Endothelial cell of umbilical vein (primary cell): Measurements from ENCODE around the gene ZNF138. TPM values are rescaled to one million over a fixed set of nuclear protein-coding genes. Genes with fewer than 3 reads are reported as not detected.

Experiments used
- BruUV-seq: library from RNA; stranded (reverse); fragments of 400-500 nt; replicated peaks from 2 replicates; lab custom pipeline; 2021; lab: Mats Ljungman, UMichigan
- CTCF ChIA-PET: fragments of 300-600, 350-600 bp; sonication (Branson Sonifier 250); formaldehyde crosslinking; loops from one replicate; lab custom pipeline; 2021; ENCODE audit warnings: antibody characterized with exemption, inconsistent platforms; lab: Charles Lee
- POLR2A ChIA-PET: fragments of 300-600, 350-600 bp; sonication (Branson Sonifier 250); formaldehyde crosslinking; loops from one replicate; lab custom pipeline; 2021; ENCODE audit warnings: antibody characterized with exemption, inconsistent platforms; lab: Charles Lee
- DNase-seq: peaks from one replicate; pipeline ENCODE4 v3.0.0-alpha.2; 2011; ENCODE audit warnings: low read depth, low spot score
- FAIRE-seq: peaks from 2 replicates; lab custom pipeline; 2011; peaks lifted over from hg19 to GRCh38; lab: Jason Lieb, UNC
- H2AFZ ChIP-seq: 2 replicates; pipeline ENCODE4 v1.6.0; 2012; ENCODE audit warnings: low read depth, low read length, control low read depth, inconsistent platforms
- H3K27ac ChIP-seq: 2 replicates; pipeline ENCODE4 v1.5.1; 2011; ENCODE audit warnings: low read depth, mild to moderate bottlenecking, control low read depth, low read length, moderate library complexity; ENCODE audit not compliant: insufficient read depth
- H3K27me3 ChIP-seq, 2 experiments: 2 replicates each; pipeline versions ENCODE4 v1.6.0 to v1.6.1; 2011; ENCODE audit warnings: low read length in 2 of 2, mixed read lengths in 1 of 2; ENCODE audit not compliant: control insufficient read depth in 2 of 2, insufficient read depth in 2 of 2
- H3K36me3 ChIP-seq, 2 experiments: 2 replicates in 1 of 2; 3 replicates in 1 of 2; pipeline ENCODE4 v1.5.1; 2011; ENCODE audit warnings: low read length in 2 of 2, mild to moderate bottlenecking in 1 of 2, moderate library complexity in 1 of 2; ENCODE audit not compliant: control insufficient read depth in 2 of 2, insufficient read depth in 2 of 2; ENCODE audit errors: extremely low read depth in 1 of 2
- H3K4me1 ChIP-seq: 3 replicates; pipeline ENCODE4 v1.5.1; 2011; ENCODE audit warnings: mild to moderate bottlenecking, low read length; ENCODE audit not compliant: control insufficient read depth, insufficient read depth; ENCODE audit errors: extremely low read depth
- H3K4me2 ChIP-seq: 2 replicates; pipeline ENCODE4 v1.6.1; 2011; ENCODE audit warnings: low read length, control low read depth, mixed read lengths; ENCODE audit not compliant: insufficient read depth
- H3K4me3 ChIP-seq, 3 experiments: fragments of 200-600 bp in 1 of 3; sonication (generic), shearing (Covaris generic) in 1 of 3; replicated peaks in 1 of 3; 2 replicates each; pipeline ENCODE4 v1.5.1; 2011 to 2016; ENCODE audit warnings: control low read depth in 3 of 3, low read length in 3 of 3, mild to moderate bottlenecking in 2 of 3, inconsistent platforms in 1 of 3, low read depth in 1 of 3, moderate library complexity in 1 of 3; ENCODE audit not compliant: insufficient read depth in 1 of 3
- H3K79me2 ChIP-seq: 2 replicates; pipeline ENCODE4 v1.6.0; 2012; ENCODE audit warnings: low read length, inconsistent platforms; ENCODE audit not compliant: control insufficient read depth, insufficient read depth
- H3K9ac ChIP-seq: replicated peaks from 2 replicates; pipeline ENCODE3; 2011; ENCODE audit warnings: low read length, control low read depth; ENCODE audit not compliant: insufficient read depth; ENCODE audit errors: extremely low read depth
- H3K9me1 ChIP-seq: replicated peaks from 3 replicates; pipeline ENCODE4 v1.6.0; 2011; ENCODE audit warnings: mild to moderate bottlenecking, low read length; ENCODE audit not compliant: control insufficient read depth, insufficient read depth; ENCODE audit errors: extremely low read depth
- H3K9me3 ChIP-seq: replicated peaks from 2 replicates; pipeline ENCODE4 v1.5.1; 2012; ENCODE audit warnings: low read length, inconsistent platforms; ENCODE audit not compliant: control insufficient read depth, insufficient read depth
- H4K20me1 ChIP-seq: replicated peaks from 2 replicates; pipeline ENCODE3; 2011; ENCODE audit warnings: mild to moderate bottlenecking, low read length; ENCODE audit not compliant: control insufficient read depth, insufficient read depth; ENCODE audit errors: extremely low read depth
- EZH2 ChIP-seq: IDR thresholded peaks from 2 replicates; pipeline ENCODE4 v1.6.1; 2012; ENCODE audit warnings: borderline replicate concordance, low read depth, mild to moderate bottlenecking, moderate library complexity, low read length, inconsistent platforms; ENCODE audit not compliant: severe bottlenecking
- FOS ChIP-seq: IDR thresholded peaks from 2 replicates; pipeline ENCODE4 v1.6.1; 2011; ENCODE audit warnings: mild to moderate bottlenecking, low read length, moderate library complexity, borderline replicate concordance; ENCODE audit not compliant: insufficient read depth
- GATA2 ChIP-seq: IDR thresholded peaks from 2 replicates; pipeline ENCODE4 v1.7.0; 2011; ENCODE audit warnings: low read depth, mild to moderate bottlenecking, moderate library complexity, mixed read lengths, low read length; ENCODE audit not compliant: insufficient read length, insufficient read depth
- JUN ChIP-seq: IDR thresholded peaks from 2 replicates; pipeline ENCODE4 v1.6.1; 2011; ENCODE audit warnings: borderline replicate concordance, low read depth; ENCODE audit not compliant: insufficient read length, insufficient read depth
- MYC ChIP-seq: IDR thresholded peaks from one replicate; pipeline ENCODE4 v1.6.1; 2011; ENCODE audit warnings: mild to moderate bottlenecking, low read depth, low read length
- POLR2A ChIP-seq: IDR thresholded peaks from 2 replicates; pipeline ENCODE4 v1.6.1; 2012; ENCODE audit warnings: low read depth, mild to moderate bottlenecking, control low read depth, low read length
- POLR2AphosphoS5 ChIP-seq: IDR thresholded peaks from 2 replicates; pipeline ENCODE4 v1.6.1; 2012; ENCODE audit warnings: low read depth, mild to moderate bottlenecking, control low read depth, low read length, moderate library complexity; ENCODE audit not compliant: insufficient read depth
- dilution Hi-C: fragments of 300-500 bp; cut with MboI; formaldehyde crosslinking; loops from one replicate; pipeline ENCODE4 v1.15.0; 2019; ENCODE audit warnings: low sequenced_read_pairs; ENCODE audit not compliant: extremely low pct_ligation_motif_present
- intact Hi-C: fragments of 100-400 bp; cut with micrococcal nuclease; formaldehyde crosslinking; loops from one replicate; pipeline ENCODE4 v1.10.0; 2022
- polyA plus RNA-seq, 4 experiments: library from polyadenylated mRNA; depleted of rRNA in 3 of 4; stranded (reverse) in 3 of 4; unstranded in 1 of 4; fragments of >200 nt; gene quantifications; 2 replicates each; pipeline versions ENCODE4 v1.2.1 to v1.2.3, GENCODE V29; 2011 to 2012; ENCODE audit warnings: missing spikeins in 1 of 4
- total RNA-seq: library from RNA; stranded (reverse); gene quantifications from 2 replicates; pipeline ENCODE4 v1.2.3, GENCODE V29; 2021
- TF ChIP-seq, protein P1 (sequence below): IDR thresholded peaks from 2 replicates; pipeline ENCODE4 v1.6.1; 2011; ENCODE audit not compliant: insufficient read depth, insufficient read length
- TF ChIP-seq, protein P2 (sequence below), 2 donors: IDR thresholded peaks; 1 replicate in 1 of 2; 2 replicates in 1 of 2; pipeline ENCODE4 v1.5.1; 2011; ENCODE audit warnings: low read length in 2 of 2, mild to moderate bottlenecking in 2 of 2, moderate library complexity in 2 of 2, control low read depth in 1 of 2, inconsistent platforms in 1 of 2, low read depth in 1 of 2; ENCODE audit not compliant: insufficient read depth in 1 of 2; ENCODE audit errors: extremely low read depth in 1 of 2

ZNF138 gene
- total and polyA plus RNA-seq, 2 donors (not counting 3 experiments of a cell fraction or from before 2014, with no cell fraction given): 2.0 to 3.3 TPM

DNA sequence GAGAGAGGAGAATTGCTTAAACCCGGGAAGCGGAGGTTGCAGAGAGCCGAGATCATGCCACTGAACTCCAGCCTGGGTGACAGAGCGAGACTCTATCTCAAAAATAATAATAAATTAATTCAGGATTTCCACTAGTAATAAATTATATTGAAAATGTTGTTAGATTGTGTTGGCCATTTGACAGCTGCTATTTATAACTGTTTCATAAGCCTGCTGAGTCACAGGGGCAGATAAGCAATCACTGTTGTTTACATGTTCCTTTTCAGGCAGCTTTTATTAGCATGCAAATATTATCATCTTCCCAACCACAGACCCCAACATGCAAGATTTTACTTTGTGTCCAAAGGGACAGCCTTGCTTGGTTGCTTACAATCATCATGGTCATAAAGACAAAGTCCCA, 49.5 kb upstream of the ZNF138 start:
- H3K4me2 ChIP-seq: no peak overlapping the region
- ChIA-PET CTCF (no interaction called here), POLR2A (interaction anchor here (0.6 kb wide), 1 partner anchor 174 kb away, joined by 3 read pairs; no protein-coding TSS in a partner anchor)
- BruUV-seq: no TSS peak
- dilution Hi-C loops (no loop called here), intact Hi-C loops (no loop called here)
- H3K36me3 ChIP-seq: no peaks in the 10 kb centered on the region
- no peaks in the 10 kb centered on the region for H3K9me1 ChIP-seq
- no peaks in the 10 kb centered on the region for H4K20me1 ChIP-seq
- H3K9ac ChIP-seq: no peak overlapping the region
- no peak overlapping the region for H3K4me3 ChIP-seq
- H3K27ac ChIP-seq: no peak overlapping the region
- no peaks in the 10 kb centered on the region for H3K27me3 ChIP-seq
- H3K9me3 ChIP-seq: no peaks in the 10 kb centered on the region
- no peak for FAIRE-seq
- no peaks in the 10 kb centered on the region for H3K79me2 ChIP-seq
- TF ChIP-seq GATA2: no peak
- no peaks in the 10 kb centered on the region for H3K4me1 ChIP-seq
- H2AFZ ChIP-seq: no peak overlapping the region
- DNase-seq: no peak

DNA sequence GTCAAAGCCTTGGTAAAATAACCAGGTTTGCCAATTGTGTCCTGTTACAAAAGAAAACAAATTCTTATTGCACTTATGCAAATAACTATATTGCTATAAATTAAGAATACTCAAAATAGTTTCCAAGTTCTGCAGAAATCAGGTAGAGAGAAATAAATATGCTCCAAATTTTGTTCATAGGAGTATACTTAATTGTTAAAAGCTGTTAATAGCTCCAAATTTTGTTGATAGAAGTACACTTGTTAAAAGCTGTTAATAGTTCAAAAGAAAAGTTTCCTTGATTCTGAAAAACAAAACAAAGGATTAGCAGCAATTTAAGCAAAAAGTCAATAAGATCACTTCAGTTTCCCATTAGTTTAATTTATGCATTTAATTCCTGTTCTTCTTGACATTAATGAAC, 46.4 kb upstream of the ZNF138 start:
- no peaks in the 10 kb centered on the region for H3K9me1 ChIP-seq
- H3K4me3 ChIP-seq: no peak overlapping the region
- H3K4me1 ChIP-seq: no peaks in the 10 kb centered on the region
- H3K27me3 ChIP-seq: no peaks in the 10 kb centered on the region
- no peak overlapping the region for H3K4me2 ChIP-seq
- DNase-seq (peak; percentile 2), FAIRE-seq (peak; percentile 64)
- H3K27ac ChIP-seq: no peak overlapping the region
- no peaks in the 10 kb centered on the region for H3K79me2 ChIP-seq
- H4K20me1 ChIP-seq: no peaks in the 10 kb centered on the region
- intact Hi-C loops (no loop called here), dilution Hi-C loops (no loop called here)
- H3K36me3 ChIP-seq: no peaks in the 10 kb centered on the region
- BruUV-seq: no TSS peak
- no peaks in the 10 kb centered on the region for H3K9me3 ChIP-seq
- no peak overlapping the region for H2AFZ ChIP-seq
- CTCF ChIA-PET: no interaction called here
- POLR2A ChIA-PET: no interaction called here
- no peak overlapping the region for H3K9ac ChIP-seq
- TF ChIP-seq POLR2AphosphoS5: no peak
- no peak for TF ChIP-seq FOS
- TF ChIP-seq POLR2A: no peak
- TF ChIP-seq, protein P1, sequence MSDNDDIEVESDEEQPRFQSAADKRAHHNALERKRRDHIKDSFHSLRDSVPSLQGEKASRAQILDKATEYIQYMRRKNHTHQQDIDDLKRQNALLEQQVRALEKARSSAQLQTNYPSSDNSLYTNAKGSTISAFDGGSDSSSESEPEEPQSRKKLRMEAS: no peak
- no peak for TF ChIP-seq EZH2
- TF ChIP-seq, protein P2, sequence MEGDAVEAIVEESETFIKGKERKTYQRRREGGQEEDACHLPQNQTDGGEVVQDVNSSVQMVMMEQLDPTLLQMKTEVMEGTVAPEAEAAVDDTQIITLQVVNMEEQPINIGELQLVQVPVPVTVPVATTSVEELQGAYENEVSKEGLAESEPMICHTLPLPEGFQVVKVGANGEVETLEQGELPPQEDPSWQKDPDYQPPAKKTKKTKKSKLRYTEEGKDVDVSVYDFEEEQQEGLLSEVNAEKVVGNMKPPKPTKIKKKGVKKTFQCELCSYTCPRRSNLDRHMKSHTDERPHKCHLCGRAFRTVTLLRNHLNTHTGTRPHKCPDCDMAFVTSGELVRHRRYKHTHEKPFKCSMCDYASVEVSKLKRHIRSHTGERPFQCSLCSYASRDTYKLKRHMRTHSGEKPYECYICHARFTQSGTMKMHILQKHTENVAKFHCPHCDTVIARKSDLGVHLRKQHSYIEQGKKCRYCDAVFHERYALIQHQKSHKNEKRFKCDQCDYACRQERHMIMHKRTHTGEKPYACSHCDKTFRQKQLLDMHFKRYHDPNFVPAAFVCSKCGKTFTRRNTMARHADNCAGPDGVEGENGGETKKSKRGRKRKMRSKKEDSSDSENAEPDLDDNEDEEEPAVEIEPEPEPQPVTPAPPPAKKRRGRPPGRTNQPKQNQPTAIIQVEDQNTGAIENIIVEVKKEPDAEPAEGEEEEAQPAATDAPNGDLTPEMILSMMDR (IDR thresholded peaks at IDR 0.05; ENCODE audit: extremely low read depth in 1 of 2, insufficient read depth in 1 of 2, low read depth in 1 of 2, low read length in 2 of 2): no peak
- TF ChIP-seq GATA2: no peak
- no peak for TF ChIP-seq JUN
- TF ChIP-seq MYC: no peak
